GM12875 (cell line): Measurements from ENCODE around the gene PRKCZ.
"Not testable (repeated sequence)": the region's sequence is repeated elsewhere in the genome, so short reads cannot be mapped to it uniquely, and the experiment has no call there.

Source experiments
- H3K4me3 ChIP-seq: one replicate; pipeline ENCODE4 v1.5.1; 2011; ENCODE audit warnings: low read depth, low read length, control low read depth
- TF ChIP-seq, protein P1 (sequence below): IDR thresholded peaks from 2 replicates; pipeline ENCODE4 v1.5.1; 2011; ENCODE audit warnings: low read depth, mild to moderate bottlenecking, control low read depth, inconsistent platforms, low read length, moderate library complexity, borderline replicate concordance; ENCODE audit not compliant: insufficient read depth

Gene PRKCZ

DNA sequence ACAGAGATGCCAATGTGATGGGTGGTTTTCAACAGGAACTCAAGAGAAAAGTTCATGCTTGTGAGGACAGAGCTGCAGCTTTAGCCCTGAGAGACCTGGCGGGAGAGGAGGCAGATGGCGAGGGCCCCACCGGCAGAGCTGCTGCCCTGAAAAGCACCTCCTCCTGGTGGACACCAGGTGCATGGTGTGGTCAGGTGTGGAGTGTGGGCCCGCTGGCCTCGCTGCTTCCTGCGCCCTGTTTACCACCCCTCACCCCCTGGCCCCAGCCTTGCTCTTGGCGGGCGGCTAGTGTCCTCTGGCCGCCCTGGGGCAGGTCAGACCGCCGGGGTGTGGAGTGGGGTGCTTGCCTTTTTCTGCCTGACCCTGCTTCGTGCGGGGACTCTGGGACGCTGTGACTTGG, 42.8 kb downstream of the PRKCZ start:
- TF ChIP-seq, protein P1, sequence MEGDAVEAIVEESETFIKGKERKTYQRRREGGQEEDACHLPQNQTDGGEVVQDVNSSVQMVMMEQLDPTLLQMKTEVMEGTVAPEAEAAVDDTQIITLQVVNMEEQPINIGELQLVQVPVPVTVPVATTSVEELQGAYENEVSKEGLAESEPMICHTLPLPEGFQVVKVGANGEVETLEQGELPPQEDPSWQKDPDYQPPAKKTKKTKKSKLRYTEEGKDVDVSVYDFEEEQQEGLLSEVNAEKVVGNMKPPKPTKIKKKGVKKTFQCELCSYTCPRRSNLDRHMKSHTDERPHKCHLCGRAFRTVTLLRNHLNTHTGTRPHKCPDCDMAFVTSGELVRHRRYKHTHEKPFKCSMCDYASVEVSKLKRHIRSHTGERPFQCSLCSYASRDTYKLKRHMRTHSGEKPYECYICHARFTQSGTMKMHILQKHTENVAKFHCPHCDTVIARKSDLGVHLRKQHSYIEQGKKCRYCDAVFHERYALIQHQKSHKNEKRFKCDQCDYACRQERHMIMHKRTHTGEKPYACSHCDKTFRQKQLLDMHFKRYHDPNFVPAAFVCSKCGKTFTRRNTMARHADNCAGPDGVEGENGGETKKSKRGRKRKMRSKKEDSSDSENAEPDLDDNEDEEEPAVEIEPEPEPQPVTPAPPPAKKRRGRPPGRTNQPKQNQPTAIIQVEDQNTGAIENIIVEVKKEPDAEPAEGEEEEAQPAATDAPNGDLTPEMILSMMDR, result no peak
- H3K4me3 ChIP-seq, result no peak overlapping the region

DNA sequence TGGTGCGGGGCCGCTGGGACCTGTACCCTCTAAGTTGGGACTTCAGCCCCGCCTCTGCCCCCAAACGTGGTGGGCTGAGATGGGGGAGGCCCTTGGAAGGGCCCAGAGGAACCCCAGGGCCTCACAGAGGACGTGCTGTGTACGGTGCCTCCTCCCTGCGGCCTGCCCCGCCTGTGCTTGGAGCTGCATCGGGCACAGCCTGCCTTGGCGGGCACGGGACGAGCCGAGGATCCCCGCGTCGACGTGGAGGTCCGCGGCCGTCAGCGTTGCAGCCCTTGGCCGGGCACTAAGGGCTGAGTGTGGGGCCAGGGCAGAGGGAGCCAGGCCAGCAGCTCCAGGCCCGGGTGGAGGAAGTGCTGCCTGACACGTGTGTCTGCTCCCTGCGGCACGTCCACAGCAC, 43.4 kb downstream of the PRKCZ start:
- no peak overlapping the region for H3K4me3 ChIP-seq
- TF ChIP-seq, protein P1, result no peak

DNA sequence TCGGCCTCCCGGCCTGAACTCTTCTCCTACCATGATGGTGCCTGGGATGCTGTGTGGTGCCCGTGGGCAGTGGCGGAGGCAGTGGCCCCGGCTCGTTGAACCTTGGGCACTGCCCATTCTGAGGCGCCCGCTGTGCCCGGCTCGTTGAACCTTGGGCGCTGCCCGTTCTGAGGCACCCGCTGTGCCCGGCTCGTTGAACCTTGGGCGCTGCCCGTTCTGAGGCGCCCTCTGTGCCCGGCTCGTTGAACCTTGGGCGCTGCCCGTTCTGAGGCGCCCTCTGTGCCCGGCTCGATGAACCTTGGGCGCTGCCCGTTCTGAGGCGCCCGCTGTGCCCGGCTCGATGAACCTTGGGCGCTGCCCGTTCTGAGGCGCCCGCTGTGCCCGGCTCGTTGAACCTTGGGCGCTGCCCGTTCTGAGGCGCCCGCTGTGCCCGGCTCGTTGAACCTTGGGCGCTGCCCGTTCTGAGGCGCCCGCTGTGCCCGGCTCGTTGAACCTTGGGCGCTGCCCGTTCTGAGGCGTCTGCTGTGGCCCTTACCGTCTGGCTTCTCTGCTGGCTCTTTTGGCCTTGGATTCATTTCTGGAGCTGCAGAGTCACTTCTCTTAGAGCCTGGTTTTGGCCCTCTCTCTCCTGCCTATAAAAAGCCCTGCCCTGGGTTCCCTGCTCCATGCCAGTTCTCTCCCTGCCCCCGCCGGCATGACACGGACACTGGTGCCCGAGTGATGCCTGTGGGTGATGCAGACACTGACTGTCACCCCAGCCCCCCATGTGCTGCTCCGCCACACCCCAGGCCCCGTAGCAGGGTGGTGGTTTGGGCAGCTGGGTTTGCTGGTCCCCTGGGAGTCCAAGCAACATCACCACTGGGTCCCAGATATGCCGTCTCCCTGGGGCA, 44.3 kb downstream of the PRKCZ start:
- not testable (repeated sequence) for H3K4me3 ChIP-seq

DNA sequence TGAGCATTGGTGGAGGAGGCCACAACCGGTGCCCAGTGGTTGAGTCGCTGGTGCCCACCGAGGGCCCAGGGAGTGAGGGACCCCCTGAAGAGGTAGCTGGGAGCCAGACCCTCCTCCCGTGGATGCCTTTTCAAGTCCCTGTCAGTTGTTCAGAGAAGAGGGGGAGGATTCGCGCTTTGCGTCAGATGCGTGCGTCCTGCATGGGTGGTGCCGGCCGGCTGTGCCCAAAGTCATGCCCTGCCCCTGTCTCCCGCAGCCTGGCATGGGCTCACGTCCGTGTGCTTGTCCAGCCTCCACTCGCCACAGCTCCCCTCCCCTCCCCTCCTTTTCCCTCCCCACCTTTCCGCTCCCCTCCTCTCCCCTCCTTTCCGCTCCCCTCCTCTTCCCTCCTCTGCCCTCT, 45.2 kb downstream of the PRKCZ start:
- TF ChIP-seq, protein P1, result no peak
- no peak overlapping the region for H3K4me3 ChIP-seq

DNA sequence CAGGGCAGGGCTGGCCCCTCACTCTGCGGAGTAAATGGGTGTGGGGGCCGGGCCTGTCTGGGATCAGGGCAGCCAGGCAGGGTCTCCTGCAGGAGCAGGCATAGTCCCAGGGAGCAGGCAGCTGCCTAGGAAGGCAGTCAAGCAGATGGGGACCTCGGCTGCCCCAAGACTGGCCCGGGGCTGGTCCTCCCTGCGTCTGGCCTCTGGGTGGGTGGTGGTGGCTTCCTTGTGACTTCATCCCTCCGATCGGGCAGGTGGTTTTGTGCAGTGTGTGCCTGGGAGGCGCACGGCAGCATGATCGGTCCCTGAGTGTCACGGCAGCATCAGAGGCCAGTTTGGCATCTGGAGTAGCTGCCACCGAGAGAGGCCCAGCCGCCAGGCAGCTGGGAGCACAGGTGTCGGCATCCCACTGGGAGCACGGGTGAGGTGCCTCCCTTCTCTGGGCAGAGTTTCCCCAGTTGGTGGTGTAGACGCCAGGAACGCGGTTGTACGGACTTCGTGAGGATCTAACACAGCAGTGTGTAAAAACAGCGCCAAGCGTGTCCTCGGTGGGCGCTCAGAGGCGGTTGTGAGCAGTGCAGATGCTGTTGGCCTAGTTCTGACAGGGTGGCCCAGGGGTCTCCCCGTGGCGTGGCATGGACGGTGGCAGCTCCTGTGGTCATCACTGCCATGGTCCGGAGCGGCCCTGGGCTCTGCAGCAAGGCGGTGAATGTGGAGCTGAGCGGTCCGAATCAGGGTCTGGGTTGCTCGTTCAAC, 45.9 kb downstream of the PRKCZ start:
- TF ChIP-seq, protein P1, result no peak
- no peak overlapping the region for H3K4me3 ChIP-seq

DNA sequence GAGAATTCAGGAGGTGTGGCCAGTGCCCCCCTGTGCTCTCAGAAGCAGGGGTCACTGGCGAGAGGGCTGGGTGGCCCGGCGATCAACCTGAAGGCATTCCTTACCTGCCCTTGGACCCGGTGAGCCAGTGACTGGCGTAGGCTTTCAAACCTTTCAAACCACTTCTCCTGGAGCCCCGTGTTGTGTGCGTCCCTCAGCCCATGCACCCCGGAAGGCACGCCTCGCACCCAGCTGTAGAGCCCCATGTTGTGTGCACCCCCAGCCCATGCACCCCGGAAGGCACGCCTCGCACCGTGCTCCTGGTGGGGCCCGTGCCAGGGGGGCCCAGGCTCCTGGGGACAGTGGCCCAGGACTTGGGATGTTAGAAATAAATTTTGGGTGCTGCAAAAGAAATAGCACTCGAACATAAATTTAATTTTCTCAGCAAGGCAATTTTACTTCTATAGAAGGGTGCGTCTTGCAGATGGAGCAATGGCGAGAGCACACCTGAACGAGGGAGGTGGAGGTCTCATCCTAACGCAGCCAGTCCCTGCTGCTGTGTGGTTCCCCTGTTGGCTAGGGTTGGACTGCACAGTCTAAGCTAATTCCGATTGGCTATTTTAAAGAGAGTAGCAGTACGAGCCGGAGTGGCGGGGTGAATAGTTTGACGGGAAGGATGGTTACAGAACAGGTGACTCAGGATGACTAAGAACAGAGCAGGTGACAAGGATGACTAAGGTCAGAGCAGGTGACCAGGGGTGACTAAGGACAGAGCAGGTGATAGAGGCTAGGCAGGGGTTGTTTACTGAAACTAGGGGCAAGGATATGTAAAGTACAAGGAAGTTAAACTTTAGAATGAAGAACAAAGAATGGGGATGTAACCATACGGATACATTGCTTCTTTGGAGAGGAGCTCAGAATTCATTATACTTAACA, 47.4 kb downstream of the PRKCZ start:
- TF ChIP-seq, protein P1, result no peak
- no peak overlapping the region for H3K4me3 ChIP-seq

DNA sequence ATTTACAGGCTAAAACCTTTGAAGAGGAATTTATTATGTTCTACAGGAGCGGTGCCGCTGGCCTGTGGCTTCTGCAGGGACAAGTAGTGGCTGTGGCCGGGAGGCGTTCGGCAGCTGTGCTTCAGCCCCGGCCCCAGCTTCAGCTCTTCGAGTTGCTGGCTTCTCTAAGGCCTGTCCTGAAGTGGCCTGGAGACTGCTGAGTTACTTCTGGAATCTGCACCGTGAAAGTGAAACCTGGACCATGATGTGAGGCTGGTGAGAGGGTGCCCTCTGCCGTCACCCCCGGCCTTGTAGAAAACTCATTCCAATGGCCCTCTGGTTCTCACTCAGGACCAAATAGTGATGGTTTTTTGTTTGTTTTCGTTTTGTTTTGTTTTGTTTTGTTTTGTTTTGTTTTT, 48.1 kb downstream of the PRKCZ start:
- TF ChIP-seq, protein P1, result no peak
- H3K4me3 ChIP-seq, result no peak overlapping the region
